ENCODE measurements around the gene RASD2.
"Not testable (repeated sequence)": the region's sequence is repeated elsewhere in the genome, so short reads cannot be mapped to it uniquely, and the experiment has no call there.

DNA sequence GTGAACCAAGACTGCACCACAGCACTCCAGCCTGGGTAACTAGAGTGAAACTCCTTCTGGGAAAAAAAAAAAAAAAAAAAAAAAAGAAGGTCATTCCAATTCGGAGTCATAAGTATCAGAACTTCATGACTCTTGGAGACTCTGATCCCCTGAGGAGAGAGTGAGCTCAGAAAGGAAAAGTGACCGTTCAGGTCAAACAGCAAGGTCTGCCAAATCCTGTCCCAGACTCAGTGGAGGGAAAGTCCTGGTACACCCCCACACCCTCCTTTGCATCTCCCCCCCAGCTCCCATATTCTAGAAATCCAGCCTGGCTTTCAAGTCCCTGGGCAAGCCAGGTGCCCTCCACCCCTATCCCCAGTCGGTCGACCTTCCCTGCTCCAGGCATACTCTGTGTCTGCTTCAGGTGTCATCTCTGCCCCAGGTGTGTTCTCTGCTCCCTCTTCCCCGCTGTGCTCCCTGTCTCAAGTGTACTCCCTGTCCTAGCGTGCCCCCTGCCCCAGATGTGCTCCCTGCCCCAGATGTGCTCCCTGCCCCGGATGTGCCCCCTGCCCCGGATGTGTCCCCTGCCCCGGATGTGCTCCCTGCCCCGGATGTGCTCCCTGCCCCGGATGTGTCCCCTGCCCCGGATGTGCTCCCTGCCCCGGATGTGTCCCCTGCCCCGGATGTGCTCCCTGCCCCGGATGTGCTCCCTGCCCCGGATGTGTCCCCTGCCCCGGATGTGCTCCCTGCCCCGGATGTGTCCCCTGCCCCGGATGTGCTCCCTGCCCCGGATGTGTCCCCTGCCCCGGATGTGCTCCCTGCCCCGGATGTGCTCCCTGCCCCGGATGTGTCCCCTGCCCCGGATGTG lies 49.3 kb upstream of the RASD2 start:
- not testable (repeated sequence) for TF ChIP-seq SPI1, POLR2A, POLR2AphosphoS5 (IDR thresholded peaks at IDR 0.05; ENCODE audit: low read depth, low read length)
